Peyer's patch (tissue), 4 donors: Measurements from ENCODE around the gene TCEANC2. TPM values are rescaled to one million over a fixed set of nuclear protein-coding genes. Genes with fewer than 3 reads are reported as not detected.
"Not testable (repeated sequence)": the region's sequence is repeated elsewhere in the genome, so short reads cannot be mapped to it uniquely, and the experiment has no call there.

Source experiments
- DNase-seq, 3 donors: peaks; one replicate each; pipeline ENCODE4 v3.0.0-alpha.2; 2017 to 2019
- H3K27ac ChIP-seq, 4 donors: fragments of 200-600 bp; sonication (generic); one replicate each; pipeline ENCODE4 v1.5.1; 2016 to 2019
- H3K27me3 ChIP-seq, 2 donors: fragments of 200-600 bp; sonication (generic); one replicate each; pipeline ENCODE4 v1.5.1; 2019
- H3K36me3 ChIP-seq, 3 donors: fragments of 200-600 bp; sonication (generic); one replicate each; pipeline ENCODE4 v1.5.1; 2016 to 2019
- H3K4me1 ChIP-seq, 4 donors: fragments of 200-600 bp; sonication (generic); one replicate each; pipeline ENCODE4 v1.5.1; 2016 to 2019
- H3K4me3 ChIP-seq, 4 donors: fragments of 200-600 bp; sonication (generic); 1 replicate in 3 of 4; 2 replicates in 1 of 4; pipeline ENCODE4 v1.5.1; 2016 to 2019; ENCODE audit warnings: mild to moderate bottlenecking in 1 of 4
- H3K9me3 ChIP-seq, 4 donors: fragments of 200-600 bp; sonication (generic); one replicate each; pipeline ENCODE4 v1.5.1; 2016 to 2019; ENCODE audit warnings: mild to moderate bottlenecking in 1 of 4
- POLR2A ChIP-seq, 2 donors: fragments of 450-650 bp; IDR thresholded peaks; one replicate each; pipeline ENCODE4 v1.5.1; 2017; ENCODE audit warnings: antibody characterized with exemption in 2 of 2, mild to moderate bottlenecking in 2 of 2, moderate library complexity in 2 of 2
- total RNA-seq, 4 donors: library from RNA; depleted of rRNA; stranded (reverse); fragments of >200 nt; gene quantifications; one replicate each; pipeline ENCODE4 v1.1.0, GENCODE V29; 2016
- TF ChIP-seq, protein P1 (sequence below), 6 experiments: fragments of 450-650 bp in 4 of 6; fragments of 200-600 bp in 2 of 6; sonication (generic) in 1 of 6; IDR thresholded peaks; one replicate each; pipeline ENCODE4 v1.5.1; 2017 to 2019; ENCODE audit warnings: antibody characterized with exemption in 6 of 6, mild to moderate bottlenecking in 3 of 6, moderate library complexity in 1 of 6

TCEANC2 gene
- total RNA-seq, 4 donors from 2014 or later: 3.0 to 6.6 (median 5.3) TPM

DNA sequence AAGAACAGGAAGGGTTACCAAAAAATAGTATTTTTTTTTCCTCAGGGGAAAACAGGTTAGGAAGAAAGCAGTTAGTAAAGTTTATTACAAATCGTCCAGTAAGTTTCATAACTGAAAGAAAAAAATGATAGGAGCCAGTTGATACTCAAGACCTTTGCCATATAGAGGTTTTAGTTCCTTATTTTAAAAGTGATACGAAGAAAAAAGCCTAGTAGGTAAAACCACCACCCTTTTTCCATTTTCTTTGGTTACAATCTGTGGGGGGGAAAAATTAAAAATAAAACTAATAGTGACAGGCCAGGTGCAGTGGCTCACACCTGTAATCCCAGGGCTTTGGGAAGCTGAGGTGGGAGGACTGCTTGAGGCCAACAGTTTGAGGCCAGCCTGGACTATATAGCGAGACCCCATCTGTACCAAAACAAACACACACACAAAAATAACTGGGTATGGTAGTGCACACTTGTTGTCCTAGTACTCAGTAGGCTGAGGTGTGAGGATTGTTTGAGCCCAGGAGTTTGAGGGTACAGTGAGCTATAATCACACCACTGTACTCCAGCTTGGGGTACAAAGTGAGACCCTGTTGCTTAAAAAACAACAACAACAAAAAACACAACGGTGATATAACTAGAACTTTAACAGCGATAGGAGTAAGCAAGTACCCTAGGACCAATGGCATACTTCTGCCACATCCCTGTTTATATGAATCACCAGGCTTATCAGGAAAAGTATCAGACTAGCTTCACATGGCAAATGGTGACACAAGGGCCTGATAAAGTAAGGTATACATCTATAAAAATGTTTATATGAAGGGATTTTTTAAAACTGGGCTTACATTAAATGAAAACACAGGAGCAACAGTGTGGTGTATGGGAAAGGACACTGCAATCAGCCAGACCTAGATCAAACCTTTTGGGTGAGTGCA lies 5.8 kb upstream of the TCEANC2 start:
- Histone ChIP-seq H3K27me3 (no peaks in the 10 kb centered on the region), H3K36me3 (peaks cover 0 to 12% (median 0%) of the 10 kb centered on the region in 3 donors), H3K9me3 (no peaks in the 10 kb centered on the region), H3K4me1 (peaks cover 0 to 44% (median 13%) of the 10 kb centered on the region in 4 donors), H3K4me3 (no peak overlapping the region), H3K27ac (no peak overlapping the region)
- DNase-seq: no peak
- TF ChIP-seq POLR2A (IDR thresholded peaks at IDR 0.05): no peak
- TF ChIP-seq, protein P1, sequence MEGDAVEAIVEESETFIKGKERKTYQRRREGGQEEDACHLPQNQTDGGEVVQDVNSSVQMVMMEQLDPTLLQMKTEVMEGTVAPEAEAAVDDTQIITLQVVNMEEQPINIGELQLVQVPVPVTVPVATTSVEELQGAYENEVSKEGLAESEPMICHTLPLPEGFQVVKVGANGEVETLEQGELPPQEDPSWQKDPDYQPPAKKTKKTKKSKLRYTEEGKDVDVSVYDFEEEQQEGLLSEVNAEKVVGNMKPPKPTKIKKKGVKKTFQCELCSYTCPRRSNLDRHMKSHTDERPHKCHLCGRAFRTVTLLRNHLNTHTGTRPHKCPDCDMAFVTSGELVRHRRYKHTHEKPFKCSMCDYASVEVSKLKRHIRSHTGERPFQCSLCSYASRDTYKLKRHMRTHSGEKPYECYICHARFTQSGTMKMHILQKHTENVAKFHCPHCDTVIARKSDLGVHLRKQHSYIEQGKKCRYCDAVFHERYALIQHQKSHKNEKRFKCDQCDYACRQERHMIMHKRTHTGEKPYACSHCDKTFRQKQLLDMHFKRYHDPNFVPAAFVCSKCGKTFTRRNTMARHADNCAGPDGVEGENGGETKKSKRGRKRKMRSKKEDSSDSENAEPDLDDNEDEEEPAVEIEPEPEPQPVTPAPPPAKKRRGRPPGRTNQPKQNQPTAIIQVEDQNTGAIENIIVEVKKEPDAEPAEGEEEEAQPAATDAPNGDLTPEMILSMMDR (IDR thresholded peaks at IDR 0.05): no peak

DNA sequence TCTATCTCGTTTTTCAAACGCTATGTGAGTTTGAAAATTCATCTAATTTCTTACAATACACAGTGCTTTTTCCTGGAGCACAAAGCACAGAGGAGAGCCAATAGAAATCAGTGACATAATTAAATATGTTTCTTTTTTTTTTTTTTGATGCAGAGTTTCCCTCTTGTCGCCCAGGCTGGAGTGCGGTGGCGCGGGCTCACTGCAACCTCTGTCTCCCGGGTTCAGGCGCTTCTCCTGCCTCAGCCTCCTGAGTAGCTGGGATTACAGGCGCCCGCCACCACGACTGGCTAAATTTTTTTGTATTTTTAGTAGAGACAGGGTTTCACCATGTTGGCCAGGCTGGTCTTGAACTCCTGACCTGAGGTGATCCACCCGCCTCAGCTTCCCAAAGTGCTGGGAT lies 3.0 kb upstream of the TCEANC2 start:
- not testable (repeated sequence) for H3K36me3 ChIP-seq, H3K27ac ChIP-seq, H3K27me3 ChIP-seq, H3K4me3 ChIP-seq, H3K9me3 ChIP-seq, DNase-seq
- peaks cover 0 to 54% (median 18%) of the 10 kb centered on the region in 4 donors for H3K4me1 ChIP-seq

DNA sequence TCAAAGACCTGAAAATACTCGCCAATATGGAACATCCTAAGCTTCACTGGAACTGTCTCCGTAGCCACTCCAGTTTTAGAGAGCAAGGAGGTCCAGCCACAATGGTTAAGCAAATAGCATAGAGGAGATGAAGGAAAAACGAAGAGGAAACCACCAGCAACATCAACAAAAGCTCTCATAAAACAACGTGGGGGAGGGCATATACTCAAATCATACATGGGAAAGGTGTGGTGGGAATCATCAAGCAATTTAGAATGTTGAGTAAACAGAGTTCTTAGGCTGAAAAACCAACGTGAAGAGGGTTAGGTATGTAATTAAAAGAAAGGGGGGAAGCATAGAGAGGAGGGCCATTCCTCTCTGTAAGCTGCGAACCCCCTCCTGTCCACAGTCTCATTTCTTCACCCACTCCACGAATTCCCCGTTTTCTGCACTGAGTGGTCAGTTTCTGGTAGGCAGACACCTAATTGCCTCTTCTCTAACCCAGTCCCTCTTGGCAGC lies 1.4 kb upstream of the TCEANC2 start:
- peaks cover 0 to 54% (median 18%) of the 10 kb centered on the region in 4 donors for H3K4me1 ChIP-seq

DNA sequence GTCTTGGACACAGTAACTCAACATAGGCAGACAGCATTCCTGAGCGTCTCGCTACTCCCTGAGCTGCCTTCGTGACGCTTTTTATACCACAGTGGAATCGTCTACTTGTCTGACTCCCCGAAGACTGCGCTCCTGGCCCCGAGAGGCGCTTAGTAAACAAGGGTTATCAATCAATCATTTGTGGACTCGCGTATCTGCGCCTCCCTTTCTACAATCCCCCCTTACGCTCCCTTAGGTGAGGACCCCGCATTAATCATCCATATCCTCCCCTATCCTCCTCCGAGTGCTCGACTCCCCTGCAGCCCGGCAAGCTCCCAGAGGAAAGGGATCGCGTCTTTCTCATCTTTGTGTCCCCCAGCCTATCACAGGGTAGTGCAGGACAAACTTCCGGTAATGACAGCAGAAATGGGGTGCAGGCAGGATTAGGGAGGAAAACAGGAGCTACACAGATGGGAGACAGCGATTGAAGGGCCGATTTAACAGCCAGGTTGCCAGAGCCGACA lies 926 bp upstream of the TCEANC2 start:
- Histone ChIP-seq H3K4me3 (peak overlapping the region; percentile 58 to 95 (median 88)), H3K27me3 (no peaks in the 10 kb centered on the region), H3K9me3 (no peaks in the 10 kb centered on the region), H3K27ac (peak overlapping the region; percentile 88 to 99 (median 98)), H3K36me3 (no peaks in the 10 kb centered on the region), H3K4me1 (peaks cover 0 to 54% (median 16%) of the 10 kb centered on the region in 4 donors)
- peak in 2 of 3 donors; percentile 50 to 56 for DNase-seq
- no peak for TF ChIP-seq POLR2A (IDR thresholded peaks at IDR 0.05)
- TF ChIP-seq, protein P1 (IDR thresholded peaks at IDR 0.05): no peak

More for the DNA sequence above, 1.4 kb upstream of the TCEANC2 start:
- Histone ChIP-seq H3K27me3 (no peaks in the 10 kb centered on the region), H3K36me3 (no peaks in the 10 kb centered on the region), H3K9me3 (no peaks in the 10 kb centered on the region), H3K27ac (peak overlapping the region; percentile 88 to 99 (median 98)), H3K4me3 (peak overlapping the region; percentile 58 to 95 (median 88))
- TF ChIP-seq POLR2A (IDR thresholded peaks at IDR 0.05): no peak
- TF ChIP-seq, protein P1 (IDR thresholded peaks at IDR 0.05): no peak
- DNase-seq: no peak

DNA sequence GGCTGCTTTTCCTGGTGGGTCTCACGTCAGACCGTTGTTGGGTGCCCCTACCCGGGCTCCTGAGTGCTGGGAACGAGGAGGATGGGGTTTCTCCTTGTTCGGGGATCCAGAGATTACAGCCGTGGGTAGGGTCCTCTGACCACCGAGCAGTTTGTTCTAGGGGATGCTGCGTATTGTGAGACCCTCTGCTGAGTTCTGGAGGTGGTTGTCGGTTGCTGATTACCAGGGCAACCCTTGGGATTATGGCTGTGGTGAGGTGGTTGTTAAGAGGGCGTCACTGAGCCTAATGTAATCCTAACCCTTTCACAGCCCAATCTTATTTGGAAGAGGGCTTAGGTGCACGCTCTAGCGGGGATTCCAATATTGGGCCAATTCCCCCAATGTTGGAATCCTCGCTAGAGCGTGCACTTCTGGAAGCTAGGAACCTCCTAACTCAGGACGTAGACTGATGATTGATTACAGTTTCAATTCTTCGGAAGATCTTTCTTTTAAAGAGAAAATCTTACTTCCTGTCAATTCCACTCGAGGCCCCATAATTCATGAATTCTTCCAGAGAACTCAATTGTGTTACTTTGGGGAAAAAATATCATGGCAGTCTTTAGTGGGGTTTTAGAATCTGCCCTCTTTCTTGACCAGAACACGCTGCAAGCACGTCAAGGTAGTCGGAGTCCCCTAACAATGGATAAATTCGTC lies 483 bp downstream of the TCEANC2 start:
- no peak for TF ChIP-seq POLR2A (IDR thresholded peaks at IDR 0.05)
- TF ChIP-seq, protein P1 (IDR thresholded peaks at IDR 0.05): no peak
- H3K4me3 ChIP-seq: peak overlapping the region; percentile 58 to 95 (median 88)
- no peaks in the 10 kb centered on the region for H3K9me3 ChIP-seq
- no peaks in the 10 kb centered on the region for H3K27me3 ChIP-seq
- H3K4me1 ChIP-seq: peaks cover 0 to 40% (median 10%) of the 10 kb centered on the region in 4 donors
- H3K36me3 ChIP-seq: no peaks in the 10 kb centered on the region
- H3K27ac ChIP-seq: peak overlapping the region; percentile 88 to 99 (median 98)
- DNase-seq: no peak
